Left lung (tissue), 10 donors: ENCODE measurements around the gene CCDC92B. TPM values are rescaled to one million over a fixed set of nuclear protein-coding genes. Genes with fewer than 3 reads are reported as not detected.
A peak's percentile ranks its signal among the peaks of the same experiment; 100 is the strongest.

Source experiments
- ATAC-seq: fragments of 200-7000 bp; cut with Tn5 transposase; one replicate; pipeline ENCODE4 v1.9.1; 2020; ENCODE audit warnings: moderate library complexity
- DNase-seq, 4 donors: peaks; one replicate each; pipeline ENCODE4 v3.0.0-alpha.2; 2013 to 2020
- H3K27ac ChIP-seq, 2 donors: fragments of 200-600 bp; sonication (generic) in 1 of 2; one replicate each; pipeline versions ENCODE4 v1.5.0 to v1.8.0; 2020 to 2021
- H3K27me3 ChIP-seq, 2 donors: fragments of 200-600 bp; sonication (generic) in 1 of 2; one replicate each; pipeline versions ENCODE4 v1.5.0 to v1.8.0; 2020 to 2021
- H3K36me3 ChIP-seq, 2 donors: fragments of 200-600 bp; sonication (generic) in 1 of 2; one replicate each; pipeline versions ENCODE4 v1.5.0 to v1.8.0; 2020 to 2021
- H3K4me1 ChIP-seq, 2 donors: fragments of 200-600 bp; one replicate each; pipeline ENCODE4 v1.8.0; 2021
- H3K4me3 ChIP-seq, 2 donors: fragments of 200-600 bp; sonication (generic) in 1 of 2; one replicate each; pipeline versions ENCODE4 v1.5.0 to v1.8.0; 2020 to 2021; ENCODE audit warnings: mild to moderate bottlenecking in 1 of 2
- H3K9me3 ChIP-seq, 2 donors: fragments of 200-600 bp; sonication (generic) in 1 of 2; one replicate each; pipeline versions ENCODE4 v1.5.0 to v1.8.0; 2020 to 2021
- CTCF ChIP-seq, 2 donors: fragments of 200-600 bp; sonication (generic) in 1 of 2; IDR thresholded peaks; one replicate each; pipeline versions ENCODE4 v1.5.0 to v1.8.0; 2021; ENCODE audit warnings: antibody characterized with exemption in 2 of 2
- intact Hi-C, 2 donors: fragments of 100-400 bp; cut with DNase I; formaldehyde crosslinking; loops; one replicate each; pipeline versions ENCODE4 v1.11.2 to v1.14.2; 2022
- polyA plus RNA-seq, 6 donors: library from polyadenylated mRNA; unstranded; fragments of 120-200 nt; gene quantifications; one replicate each; pipeline ENCODE4 v1.2.1, GENCODE V29; 2013; ENCODE audit not compliant: insufficient read length in 6 of 6
- total RNA-seq, 2 donors: library from RNA; stranded (reverse); fragmentation: NEBNext Ultra II Directional; extraction: Animal tissue kit (Norgen Biotek cat#: 25700); gene quantifications; one replicate each; pipeline ENCODE4 v1.2.1, GENCODE V29; 2021
- donor health status: DM: no; HTN: yes; CAD: no.
- donor health status: DM: no; HTN: no; CAD: no.

The CCDC92B gene
- total and polyA plus RNA-seq, 8 donors: 0.15 to 0.41 (median 0.25) TPM

- Histone ChIP-seq H3K4me1 (peaks cover 0 to 56% of the 10 kb centered on the region in 2 donors), H3K4me3 (peak overlapping the region in 1 of 2 donors; percentile 55), H3K27me3 (peaks cover 0 to 60% of the 10 kb centered on the region in 2 donors), H3K27ac (peak overlapping the region in 1 of 2 donors; percentile 79), H3K9me3 (no peaks in the 10 kb centered on the region), H3K36me3 (peaks cover 0 to 4% of the 10 kb centered on the region in 2 donors)
- intact Hi-C loops: no loop called here
- DNase-seq: peak in 1 of 4 donors; percentile 61
- no peak for ATAC-seq
- no peak for TF ChIP-seq CTCF (IDR thresholded peaks at IDR 0.05)
These were observed 47.8 kb upstream of the CCDC92B start for GRCh38 chr17:2797226-2797625.

- TF ChIP-seq CTCF (IDR thresholded peaks at IDR 0.05): no peak
- intact Hi-C loops: no loop called here
- Histone ChIP-seq H3K9me3 (no peaks in the 10 kb centered on the region), H3K4me3 (peak within 1 kb of the TSS; percentile 7 to 55), H3K27ac (peak within 1 kb of the TSS in 1 of 2 donors; percentile 79), H3K4me1 (peaks cover 0 to 60% of the 10 kb centered on the region in 2 donors), H3K27me3 (peaks cover 0 to 66% of the 10 kb centered on the region in 2 donors), H3K36me3 (no peaks in the 10 kb centered on the region)
- ATAC-seq (peak; percentile 84), DNase-seq (peak in 2 of 4 donors; percentile 88 to 95)
These were observed 47.0 kb upstream of the CCDC92B start, which contains the start of gene RAP1GAP2 for GRCh38 chr17:2796164-2797125. Gene RAP1GAP2, plus strand, starts transcription at chr17:2796438. Its CDS starts 90 bp downstream, at chr17:2796528.

GRCh38 chr17:2795441-2796163, 46.1 kb upstream of the CCDC92B start:
- Histone ChIP-seq H3K36me3 (no peaks in the 10 kb centered on the region), H3K9me3 (no peaks in the 10 kb centered on the region), H3K27ac (peak overlapping the region in 1 of 2 donors; percentile 79), H3K4me3 (peak overlapping the region in 1 of 2 donors; percentile 55), H3K27me3 (peaks cover 0 to 74% of the 10 kb centered on the region in 2 donors), H3K4me1 (peaks cover 0 to 69% of the 10 kb centered on the region in 2 donors)
- TF ChIP-seq CTCF (IDR thresholded peaks at IDR 0.05): no peak
- no peak for DNase-seq
- ATAC-seq: no peak
- intact Hi-C loops: no loop called here

GRCh38 chr17:2794111-2794803, 44.8 kb upstream of the CCDC92B start:
- intact Hi-C loops: no loop called here
- no peak for TF ChIP-seq CTCF (IDR thresholded peaks at IDR 0.05)
- H3K4me1 ChIP-seq: peaks cover 0 to 76% of the 10 kb centered on the region in 2 donors
- DNase-seq: no peak
- peak overlapping the region in 1 of 2 donors; percentile 66 for H3K27ac ChIP-seq
- H3K4me3 ChIP-seq: no peak overlapping the region
- H3K27me3 ChIP-seq: peaks cover 0 to 68% of the 10 kb centered on the region in 2 donors
- no peaks in the 10 kb centered on the region for H3K9me3 ChIP-seq
- no peak for ATAC-seq
- no peaks in the 10 kb centered on the region for H3K36me3 ChIP-seq
